GM23338 (cell line): Measurements from ENCODE around the gene ANO6. TPM values are rescaled to one million over a fixed set of nuclear protein-coding genes. Genes with fewer than 3 reads are reported as not detected.
A peak's percentile ranks its signal among the peaks of the same experiment; 100 is the strongest.

Experiments used
- ATAC-seq: fragments of 200-7000 bp; cut with Tn5 transposase; 3 replicates; pipeline ENCODE4 v1.9.1; 2020
- DNase-seq: peaks from one replicate; pipeline ENCODE4 v3.0.0-alpha.2; 2015; ENCODE audit warnings: low spot score
- H2AFZ ChIP-seq: fragments of 200-600 bp; sonication (generic); 2 replicates; pipeline ENCODE4 v1.8.0; 2016; ENCODE audit warnings: antibody characterized with exemption, mild to moderate bottlenecking, moderate library complexity
- H3F3A ChIP-seq: fragments of 200-600 bp; sonication (generic); replicated peaks from 2 replicates; pipeline ENCODE4 v1.8.0; 2017; ENCODE audit warnings: antibody characterized with exemption, mixed run types, low read depth
- H3K27ac ChIP-seq: fragments of 200-600 bp; sonication (generic); 2 replicates; pipeline ENCODE4 v1.6.1; 2016; ENCODE audit warnings: low read depth
- H3K27me3 ChIP-seq: fragments of 200-600 bp; sonication (generic); 2 replicates; pipeline ENCODE4 v1.8.0; 2016; ENCODE audit warnings: mild to moderate bottlenecking, mixed run types, moderate library complexity; ENCODE audit not compliant: insufficient read depth
- H3K36me3 ChIP-seq: fragments of 200-600 bp; sonication (generic); 2 replicates; pipeline ENCODE4 v1.8.0; 2016; ENCODE audit warnings: mild to moderate bottlenecking; ENCODE audit not compliant: insufficient read depth
- H3K4me1 ChIP-seq: fragments of 200-600 bp; sonication (generic); 2 replicates; pipeline ENCODE4 v1.8.0; 2016; ENCODE audit warnings: mild to moderate bottlenecking, moderate library complexity; ENCODE audit not compliant: insufficient read depth
- H3K4me2 ChIP-seq: fragments of 200-600 bp; sonication (generic); 2 replicates; pipeline ENCODE4 v1.7.1; 2017; ENCODE audit warnings: mixed run types
- H3K4me3 ChIP-seq: fragments of 200-600 bp; sonication (generic); 2 replicates; pipeline ENCODE4 v1.6.1; 2016; ENCODE audit warnings: mixed run types
- H3K79me2 ChIP-seq: fragments of 200-600 bp; sonication (generic); replicated peaks from 2 replicates; pipeline ENCODE4 v1.8.0; 2017; ENCODE audit warnings: mild to moderate bottlenecking; ENCODE audit not compliant: insufficient read depth
- H3K9me2 ChIP-seq: fragments of 200-600 bp; sonication (generic); 2 replicates; pipeline ENCODE4 v1.8.0; 2017; ENCODE audit not compliant: insufficient read depth
- H4K20me1 ChIP-seq: fragments of 200-600 bp; sonication (generic); replicated peaks from 2 replicates; pipeline ENCODE4 v1.8.0; 2017; ENCODE audit warnings: mild to moderate bottlenecking; ENCODE audit not compliant: insufficient read depth
- H3K27ac Mint-ChIP-seq: 2 replicates; pipeline ENCODE4 v1.8.0; 2020; ENCODE audit warnings: inconsistent platforms, mild to moderate bottlenecking, moderate library complexity, mixed read lengths
- H3K27me3 Mint-ChIP-seq: 3 replicates; pipeline ENCODE4 v1.8.0; 2022; ENCODE audit warnings: low read depth, mild to moderate bottlenecking, moderate library complexity, mixed read lengths, inconsistent platforms; ENCODE audit not compliant: insufficient read depth, poor library complexity
- H3K36me3 Mint-ChIP-seq: 3 replicates; pipeline ENCODE4 v1.8.0; 2021; ENCODE audit warnings: low read depth, mild to moderate bottlenecking, inconsistent platforms, moderate library complexity, mixed read lengths
- H3K4me1 Mint-ChIP-seq: 3 replicates; pipeline ENCODE4 v1.8.0; 2020; ENCODE audit warnings: mild to moderate bottlenecking, inconsistent platforms, mixed read lengths
- H3K4me3 Mint-ChIP-seq: 3 replicates; pipeline ENCODE4 v1.8.0; 2021; ENCODE audit warnings: moderate library complexity, mild to moderate bottlenecking, inconsistent platforms, mixed read lengths
- H3K9me3 Mint-ChIP-seq: 3 replicates; pipeline ENCODE4 v1.8.0; 2020; ENCODE audit warnings: moderate library complexity, mild to moderate bottlenecking, inconsistent platforms, mixed read lengths
- CREB1 ChIP-seq: fragments of 250-450 bp; sonication (Bioruptor Pico); IDR thresholded peaks from 2 replicates; pipeline ENCODE4 v1.5.0; 2020; ENCODE audit warnings: low read depth, mild to moderate bottlenecking, moderate library complexity
- EZH2 ChIP-seq: fragments of 200-600 bp; sonication (generic); IDR thresholded peaks from one replicate; pipeline ENCODE4 v1.8.0; 2017; ENCODE audit warnings: antibody characterized with exemption, mild to moderate bottlenecking, low read depth; ENCODE audit not compliant: unreplicated experiment
- EZH2phosphoT487 ChIP-seq: fragments of 200-600 bp; sonication (generic); IDR thresholded peaks from one replicate; pipeline ENCODE4 v1.8.1; 2018; ENCODE audit warnings: antibody characterized with exemption; ENCODE audit not compliant: unreplicated experiment
- JUNB ChIP-seq: IDR thresholded peaks from one replicate; pipeline ENCODE4 v1.6.1; 2016; ENCODE audit warnings: antibody characterized with exemption; ENCODE audit not compliant: unreplicated experiment
- NANOG ChIP-seq: IDR thresholded peaks from 2 replicates; pipeline ENCODE4 v1.6.1; 2016; ENCODE audit warnings: antibody characterized with exemption, borderline replicate concordance
- POLR2AphosphoS5 ChIP-seq: IDR thresholded peaks from 2 replicates; pipeline ENCODE4 v1.6.1; 2016; ENCODE audit warnings: antibody characterized with exemption, low read depth
- STAT1 ChIP-seq: IDR thresholded peaks from one replicate; pipeline ENCODE4 v1.6.1; 2016; ENCODE audit warnings: antibody characterized with exemption; ENCODE audit not compliant: unreplicated experiment
- ZNF114 ChIP-seq: fragments of 250-450 bp; sonication (Bioruptor Pico); IDR thresholded peaks from 2 replicates; pipeline ENCODE4 v1.5.0; 2020; ENCODE audit warnings: mild to moderate bottlenecking, moderate library complexity
- ZNF331 ChIP-seq: fragments of 250-450 bp; sonication (Bioruptor Pico); IDR thresholded peaks from 2 replicates; pipeline ENCODE4 v1.5.0; 2020; ENCODE audit warnings: low read depth, mild to moderate bottlenecking, moderate library complexity
- polyA plus RNA-seq: library from polyadenylated mRNA; unstranded; fragments of >200 nt; fragmentation: Nextera tagmentation; extraction: Ambion mirVana; gene quantifications from 2 replicates; pipeline ENCODE4 v1.2.1, GENCODE V29; 2016
- total RNA-seq: library from RNA; depleted of rRNA; stranded (reverse); fragments of >200 nt; shearing (Covaris generic); gene quantifications from 2 replicates; pipeline ENCODE4 v1.2.3, GENCODE V29; 2014
- TF ChIP-seq, protein P1 (sequence below), 2 experiments: fragments of 200-600 bp in 1 of 2; sonication (generic) in 1 of 2; conservative IDR thresholded peaks; 2 replicates each; pipeline versions ENCODE4 v1.5.1 to v1.6.1; 2016 to 2017; ENCODE audit warnings: antibody characterized with exemption in 2 of 2, low read depth in 2 of 2, mild to moderate bottlenecking in 2 of 2, moderate library complexity in 1 of 2
- TF ChIP-seq, protein P2 (sequence below): IDR thresholded peaks from one replicate; pipeline ENCODE4 v1.6.1; 2018; ENCODE audit warnings: antibody characterized with exemption; ENCODE audit not compliant: unreplicated experiment
- TF ChIP-seq, protein P3 (sequence below): IDR thresholded peaks from 2 replicates; pipeline ENCODE4 v1.6.1; 2016; ENCODE audit warnings: antibody characterized with exemption
- TF ChIP-seq, protein P4 (sequence below): fragments of 250-450 bp; sonication (Bioruptor Pico); IDR thresholded peaks from 2 replicates; pipeline ENCODE4 v1.5.0; 2020; ENCODE audit warnings: mild to moderate bottlenecking, moderate library complexity

Gene ANO6
- total and polyA plus RNA-seq, 2 experiments from 2014 or later = 21.1 to 48.9 TPM

DNA sequence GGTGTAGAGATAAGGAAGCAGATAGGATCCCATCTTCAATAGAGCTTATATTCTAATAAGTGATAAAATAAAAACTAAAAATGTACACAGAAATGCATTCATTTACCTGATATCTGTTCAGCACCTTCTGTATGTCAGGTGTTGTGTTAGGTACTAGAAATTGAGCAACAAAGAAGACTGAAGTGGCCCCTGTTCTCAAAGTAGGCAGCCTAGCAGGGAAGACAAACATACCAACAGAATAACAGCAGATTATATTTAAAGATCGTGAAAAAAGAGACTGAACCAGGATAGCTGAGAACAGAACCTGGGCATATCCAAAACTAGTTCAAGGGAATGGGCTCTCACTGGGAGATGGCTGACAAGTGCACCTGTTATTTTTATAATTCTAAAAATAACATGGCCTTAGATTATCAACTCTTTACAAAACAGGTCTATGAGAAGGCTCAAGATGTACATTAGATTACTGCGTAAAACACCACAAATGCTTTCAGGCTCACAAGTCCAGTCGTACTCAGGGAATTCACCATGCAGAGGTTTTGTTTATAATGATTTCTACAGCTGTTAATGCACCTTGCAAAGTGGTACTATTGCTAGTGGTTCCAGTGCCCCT is 16.4 kb downstream of the ANO6 start:
- Mint-ChIP-seq H3K27ac (peak overlapping the region; percentile 95), H3K4me1 (peaks cover 71% of the 10 kb centered on the region), H3K36me3 (peaks cover 31% of the 10 kb centered on the region), H3K4me3 (peak overlapping the region; percentile 36), H3K9me3 (0 out of 3 replicates have a peak, but pooled peaks cover 5% of the 10 kb centered on the region), H3K27me3 (peaks cover 2% of the 10 kb centered on the region)
- no peaks in the 10 kb centered on the region for H3K27me3 ChIP-seq
- 0 out of 2 replicates have a peak, but pooled peaks cover 5% of the 10 kb centered on the region for H3F3A ChIP-seq
- H3K9me2 ChIP-seq = no peaks in the 10 kb centered on the region
- H3K79me2 ChIP-seq = peaks cover 59% of the 10 kb centered on the region
- H2AFZ ChIP-seq = no peak overlapping the region
- no peak for TF ChIP-seq NANOG
- TF ChIP-seq, protein P1, sequence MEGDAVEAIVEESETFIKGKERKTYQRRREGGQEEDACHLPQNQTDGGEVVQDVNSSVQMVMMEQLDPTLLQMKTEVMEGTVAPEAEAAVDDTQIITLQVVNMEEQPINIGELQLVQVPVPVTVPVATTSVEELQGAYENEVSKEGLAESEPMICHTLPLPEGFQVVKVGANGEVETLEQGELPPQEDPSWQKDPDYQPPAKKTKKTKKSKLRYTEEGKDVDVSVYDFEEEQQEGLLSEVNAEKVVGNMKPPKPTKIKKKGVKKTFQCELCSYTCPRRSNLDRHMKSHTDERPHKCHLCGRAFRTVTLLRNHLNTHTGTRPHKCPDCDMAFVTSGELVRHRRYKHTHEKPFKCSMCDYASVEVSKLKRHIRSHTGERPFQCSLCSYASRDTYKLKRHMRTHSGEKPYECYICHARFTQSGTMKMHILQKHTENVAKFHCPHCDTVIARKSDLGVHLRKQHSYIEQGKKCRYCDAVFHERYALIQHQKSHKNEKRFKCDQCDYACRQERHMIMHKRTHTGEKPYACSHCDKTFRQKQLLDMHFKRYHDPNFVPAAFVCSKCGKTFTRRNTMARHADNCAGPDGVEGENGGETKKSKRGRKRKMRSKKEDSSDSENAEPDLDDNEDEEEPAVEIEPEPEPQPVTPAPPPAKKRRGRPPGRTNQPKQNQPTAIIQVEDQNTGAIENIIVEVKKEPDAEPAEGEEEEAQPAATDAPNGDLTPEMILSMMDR (conservative IDR thresholded peaks at IDR 0.05; ENCODE audit: low read depth in 2 of 2) = no peak
- TF ChIP-seq CREB1 (CRISPR knock-in tag) = no peak
- TF ChIP-seq STAT1 = no peak
- TF ChIP-seq ZNF331 (CRISPR knock-in tag) = no peak
- TF ChIP-seq, protein P2, sequence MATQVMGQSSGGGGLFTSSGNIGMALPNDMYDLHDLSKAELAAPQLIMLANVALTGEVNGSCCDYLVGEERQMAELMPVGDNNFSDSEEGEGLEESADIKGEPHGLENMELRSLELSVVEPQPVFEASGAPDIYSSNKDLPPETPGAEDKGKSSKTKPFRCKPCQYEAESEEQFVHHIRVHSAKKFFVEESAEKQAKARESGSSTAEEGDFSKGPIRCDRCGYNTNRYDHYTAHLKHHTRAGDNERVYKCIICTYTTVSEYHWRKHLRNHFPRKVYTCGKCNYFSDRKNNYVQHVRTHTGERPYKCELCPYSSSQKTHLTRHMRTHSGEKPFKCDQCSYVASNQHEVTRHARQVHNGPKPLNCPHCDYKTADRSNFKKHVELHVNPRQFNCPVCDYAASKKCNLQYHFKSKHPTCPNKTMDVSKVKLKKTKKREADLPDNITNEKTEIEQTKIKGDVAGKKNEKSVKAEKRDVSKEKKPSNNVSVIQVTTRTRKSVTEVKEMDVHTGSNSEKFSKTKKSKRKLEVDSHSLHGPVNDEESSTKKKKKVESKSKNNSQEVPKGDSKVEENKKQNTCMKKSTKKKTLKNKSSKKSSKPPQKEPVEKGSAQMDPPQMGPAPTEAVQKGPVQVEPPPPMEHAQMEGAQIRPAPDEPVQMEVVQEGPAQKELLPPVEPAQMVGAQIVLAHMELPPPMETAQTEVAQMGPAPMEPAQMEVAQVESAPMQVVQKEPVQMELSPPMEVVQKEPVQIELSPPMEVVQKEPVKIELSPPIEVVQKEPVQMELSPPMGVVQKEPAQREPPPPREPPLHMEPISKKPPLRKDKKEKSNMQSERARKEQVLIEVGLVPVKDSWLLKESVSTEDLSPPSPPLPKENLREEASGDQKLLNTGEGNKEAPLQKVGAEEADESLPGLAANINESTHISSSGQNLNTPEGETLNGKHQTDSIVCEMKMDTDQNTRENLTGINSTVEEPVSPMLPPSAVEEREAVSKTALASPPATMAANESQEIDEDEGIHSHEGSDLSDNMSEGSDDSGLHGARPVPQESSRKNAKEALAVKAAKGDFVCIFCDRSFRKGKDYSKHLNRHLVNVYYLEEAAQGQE = no peak
- no peak for TF ChIP-seq JUNB
- TF ChIP-seq EZH2phosphoT487 = no peak
- TF ChIP-seq, protein P3, sequence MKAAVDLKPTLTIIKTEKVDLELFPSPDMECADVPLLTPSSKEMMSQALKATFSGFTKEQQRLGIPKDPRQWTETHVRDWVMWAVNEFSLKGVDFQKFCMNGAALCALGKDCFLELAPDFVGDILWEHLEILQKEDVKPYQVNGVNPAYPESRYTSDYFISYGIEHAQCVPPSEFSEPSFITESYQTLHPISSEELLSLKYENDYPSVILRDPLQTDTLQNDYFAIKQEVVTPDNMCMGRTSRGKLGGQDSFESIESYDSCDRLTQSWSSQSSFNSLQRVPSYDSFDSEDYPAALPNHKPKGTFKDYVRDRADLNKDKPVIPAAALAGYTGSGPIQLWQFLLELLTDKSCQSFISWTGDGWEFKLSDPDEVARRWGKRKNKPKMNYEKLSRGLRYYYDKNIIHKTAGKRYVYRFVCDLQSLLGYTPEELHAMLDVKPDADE = no peak
- no peak for TF ChIP-seq EZH2
- TF ChIP-seq POLR2AphosphoS5 = no peak
- TF ChIP-seq ZNF114 (CRISPR knock-in tag) = no peak
- TF ChIP-seq, protein P4, sequence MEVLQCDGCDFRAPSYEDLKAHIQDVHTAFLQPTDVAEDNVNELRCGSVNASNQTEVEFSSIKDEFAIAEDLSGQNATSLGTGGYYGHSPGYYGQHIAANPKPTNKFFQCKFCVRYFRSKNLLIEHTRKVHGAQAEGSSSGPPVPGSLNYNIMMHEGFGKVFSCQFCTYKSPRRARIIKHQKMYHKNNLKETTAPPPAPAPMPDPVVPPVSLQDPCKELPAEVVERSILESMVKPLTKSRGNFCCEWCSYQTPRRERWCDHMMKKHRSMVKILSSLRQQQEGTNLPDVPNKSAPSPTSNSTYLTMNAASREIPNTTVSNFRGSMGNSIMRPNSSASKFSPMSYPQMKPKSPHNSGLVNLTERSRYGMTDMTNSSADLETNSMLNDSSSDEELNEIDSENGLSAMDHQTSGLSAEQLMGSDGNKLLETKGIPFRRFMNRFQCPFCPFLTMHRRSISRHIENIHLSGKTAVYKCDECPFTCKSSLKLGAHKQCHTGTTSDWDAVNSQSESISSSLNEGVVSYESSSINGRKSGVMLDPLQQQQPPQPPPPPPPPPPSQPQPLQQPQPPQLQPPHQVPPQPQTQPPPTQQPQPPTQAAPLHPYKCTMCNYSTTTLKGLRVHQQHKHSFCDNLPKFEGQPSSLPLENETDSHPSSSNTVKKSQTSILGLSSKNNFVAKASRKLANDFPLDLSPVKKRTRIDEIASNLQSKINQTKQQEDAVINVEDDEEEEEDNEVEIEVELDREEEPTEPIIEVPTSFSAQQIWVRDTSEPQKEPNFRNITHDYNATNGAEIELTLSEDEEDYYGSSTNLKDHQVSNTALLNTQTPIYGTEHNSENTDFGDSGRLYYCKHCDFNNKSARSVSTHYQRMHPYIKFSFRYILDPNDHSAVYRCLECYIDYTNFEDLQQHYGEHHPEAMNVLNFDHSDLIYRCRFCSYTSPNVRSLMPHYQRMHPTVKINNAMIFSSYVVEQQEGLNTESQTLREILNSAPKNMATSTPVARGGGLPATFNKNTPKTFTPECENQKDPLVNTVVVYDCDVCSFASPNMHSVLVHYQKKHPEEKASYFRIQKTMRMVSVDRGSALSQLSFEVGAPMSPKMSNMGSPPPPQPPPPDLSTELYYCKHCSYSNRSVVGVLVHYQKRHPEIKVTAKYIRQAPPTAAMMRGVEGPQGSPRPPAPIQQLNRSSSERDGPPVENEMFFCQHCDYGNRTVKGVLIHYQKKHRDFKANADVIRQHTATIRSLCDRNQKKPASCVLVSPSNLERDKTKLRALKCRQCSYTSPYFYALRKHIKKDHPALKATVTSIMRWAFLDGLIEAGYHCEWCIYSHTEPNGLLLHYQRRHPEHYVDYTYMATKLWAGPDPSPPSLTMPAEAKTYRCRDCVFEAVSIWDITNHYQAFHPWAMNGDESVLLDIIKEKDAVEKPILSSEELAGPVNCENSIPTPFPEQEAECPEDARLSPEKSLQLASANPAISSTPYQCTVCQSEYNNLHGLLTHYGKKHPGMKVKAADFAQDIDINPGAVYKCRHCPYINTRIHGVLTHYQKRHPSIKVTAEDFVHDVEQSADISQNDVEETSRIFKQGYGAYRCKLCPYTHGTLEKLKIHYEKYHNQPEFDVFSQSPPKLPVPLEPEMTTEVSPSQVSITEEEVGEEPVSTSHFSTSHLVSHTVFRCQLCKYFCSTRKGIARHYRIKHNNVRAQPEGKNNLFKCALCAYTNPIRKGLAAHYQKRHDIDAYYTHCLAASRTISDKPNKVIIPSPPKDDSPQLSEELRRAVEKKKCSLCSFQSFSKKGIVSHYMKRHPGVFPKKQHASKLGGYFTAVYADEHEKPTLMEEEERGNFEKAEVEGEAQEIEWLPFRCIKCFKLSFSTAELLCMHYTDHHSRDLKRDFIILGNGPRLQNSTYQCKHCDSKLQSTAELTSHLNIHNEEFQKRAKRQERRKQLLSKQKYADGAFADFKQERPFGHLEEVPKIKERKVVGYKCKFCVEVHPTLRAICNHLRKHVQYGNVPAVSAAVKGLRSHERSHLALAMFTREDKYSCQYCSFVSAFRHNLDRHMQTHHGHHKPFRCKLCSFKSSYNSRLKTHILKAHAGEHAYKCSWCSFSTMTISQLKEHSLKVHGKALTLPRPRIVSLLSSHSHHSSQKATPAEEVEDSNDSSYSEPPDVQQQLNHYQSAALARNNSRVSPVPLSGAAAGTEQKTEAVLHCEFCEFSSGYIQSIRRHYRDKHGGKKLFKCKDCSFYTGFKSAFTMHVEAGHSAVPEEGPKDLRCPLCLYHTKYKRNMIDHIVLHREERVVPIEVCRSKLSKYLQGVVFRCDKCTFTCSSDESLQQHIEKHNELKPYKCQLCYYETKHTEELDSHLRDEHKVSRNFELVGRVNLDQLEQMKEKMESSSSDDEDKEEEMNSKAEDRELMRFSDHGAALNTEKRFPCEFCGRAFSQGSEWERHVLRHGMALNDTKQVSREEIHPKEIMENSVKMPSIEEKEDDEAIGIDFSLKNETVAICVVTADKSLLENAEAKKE (CRISPR knock-in tag) = no peak
- H3K36me3 ChIP-seq = no peaks in the 10 kb centered on the region
- H3K4me3 ChIP-seq = no peak overlapping the region; the same call in 1 of the 2 replicates
- ATAC-seq = no peak
- H3K27ac ChIP-seq = peak overlapping the region; percentile 100
- no peak for DNase-seq
- H4K20me1 ChIP-seq = no peaks in the 10 kb centered on the region
- H3K4me2 ChIP-seq = peak overlapping the region; percentile 30
- peaks cover 47% of the 10 kb centered on the region for H3K4me1 ChIP-seq
